Purkinje cell (primary cell): Measurements from ENCODE around the gene GOLGA8T. TPM values are rescaled to one million over a fixed set of nuclear protein-coding genes. Genes with fewer than 3 reads are reported as not detected.

Experiments
- polyA plus RNA-seq: library from polyadenylated mRNA; unstranded; fragments of >200 nt; fragmentation: Nextera tagmentation; gene quantifications from 2 replicates; pipeline ENCODE4 v1.2.1, GENCODE V29; 2014

GOLGA8T gene, protein sequence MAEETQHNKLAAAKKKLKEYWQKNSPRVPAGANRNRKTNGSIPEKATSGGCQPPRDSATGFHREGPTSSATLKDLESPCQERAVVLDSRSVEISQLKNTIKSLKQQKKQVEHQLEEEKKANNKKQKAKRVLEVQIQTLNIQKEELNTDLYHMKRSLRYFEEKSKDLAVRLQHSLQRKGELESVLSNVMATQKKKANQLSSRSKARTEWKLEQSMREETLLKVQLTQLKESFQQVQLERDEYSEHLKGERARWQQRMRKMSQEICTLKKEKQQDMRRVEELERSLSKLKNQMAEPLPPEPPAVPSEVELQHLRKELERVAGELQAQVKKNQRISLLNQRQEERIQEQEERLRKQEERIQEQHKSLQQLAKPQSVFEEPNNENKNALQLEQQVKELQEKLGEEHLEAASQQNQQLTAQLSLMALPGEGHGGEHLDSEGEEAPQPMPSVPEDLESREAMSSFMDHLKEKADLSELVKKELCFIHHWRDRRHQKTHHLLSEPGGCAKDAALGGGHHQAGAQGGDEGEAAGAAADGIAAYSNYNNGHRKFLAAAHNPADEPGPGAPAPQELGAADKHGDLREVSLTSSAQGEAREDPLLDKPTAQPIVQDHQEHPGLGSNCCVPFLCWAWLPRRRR
- not detected in 2 replicates for polyA plus RNA-seq

DNA sequence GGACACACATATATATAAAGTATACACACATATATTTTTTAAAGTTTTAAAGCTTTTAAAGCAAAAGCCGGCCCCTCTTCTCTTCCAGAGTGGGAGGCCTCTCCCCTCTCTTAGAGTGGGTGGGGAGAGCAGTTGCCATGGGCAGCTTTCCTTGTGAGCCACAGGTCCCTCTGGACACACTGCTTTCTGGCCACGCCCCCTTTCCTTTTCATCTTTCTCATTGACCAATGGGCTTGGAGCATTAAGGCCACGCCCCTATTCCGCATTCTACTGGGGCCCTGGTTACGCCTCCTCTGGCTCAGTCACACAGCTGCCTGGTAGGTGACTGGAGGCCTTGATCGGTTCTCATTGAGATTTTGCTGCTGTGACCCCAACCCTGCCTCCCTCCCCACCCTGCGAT is at the start of gene GOLGA8T:
Gene GOLGA8T (plus strand): TSS at position 301 of the 400 bp plus-strand sequence. CDS start 98 bp downstream, at position 399.

Other genes with a start within 250 kb of the GOLGA8T start
- not detected in 2 replicates for gene GOLGA8J, start 52.1 kb upstream of the GOLGA8T start, polyA plus RNA-seq